GM19238 (cell line): ENCODE data around the gene ZFYVE28.

Experiments used
- DNase-seq: peaks from one replicate; pipeline ENCODE4 v3.0.0; 2011; ENCODE audit warnings: low spot score; ENCODE audit not compliant: insufficient read length

Gene ZFYVE28

GRCh38 chr4:2273221-2273620 lies 145.2 kb downstream of the ZFYVE28 start:
- DNase-seq, result no peak

DNA sequence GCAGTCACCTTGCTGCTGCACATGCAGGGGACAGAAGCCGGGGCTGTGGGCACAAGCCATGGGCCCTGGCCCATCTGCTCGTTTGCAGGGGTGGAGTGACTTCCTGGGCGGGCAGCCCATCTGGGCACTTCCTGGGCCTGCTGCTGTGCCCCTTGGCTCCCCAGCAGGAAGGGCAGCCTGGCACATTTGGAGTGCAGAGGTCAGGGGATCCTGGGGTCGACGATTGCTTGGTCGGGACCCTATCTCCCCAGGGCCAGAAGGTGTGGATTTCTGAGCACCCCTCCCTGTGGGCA lies 145.7 kb downstream of the ZFYVE28 start:
- no peak for DNase-seq

GRCh38 chr4:2272026-2272827 lies 146.2 kb downstream of the ZFYVE28 start:
- DNase-seq, result no peak

DNA sequence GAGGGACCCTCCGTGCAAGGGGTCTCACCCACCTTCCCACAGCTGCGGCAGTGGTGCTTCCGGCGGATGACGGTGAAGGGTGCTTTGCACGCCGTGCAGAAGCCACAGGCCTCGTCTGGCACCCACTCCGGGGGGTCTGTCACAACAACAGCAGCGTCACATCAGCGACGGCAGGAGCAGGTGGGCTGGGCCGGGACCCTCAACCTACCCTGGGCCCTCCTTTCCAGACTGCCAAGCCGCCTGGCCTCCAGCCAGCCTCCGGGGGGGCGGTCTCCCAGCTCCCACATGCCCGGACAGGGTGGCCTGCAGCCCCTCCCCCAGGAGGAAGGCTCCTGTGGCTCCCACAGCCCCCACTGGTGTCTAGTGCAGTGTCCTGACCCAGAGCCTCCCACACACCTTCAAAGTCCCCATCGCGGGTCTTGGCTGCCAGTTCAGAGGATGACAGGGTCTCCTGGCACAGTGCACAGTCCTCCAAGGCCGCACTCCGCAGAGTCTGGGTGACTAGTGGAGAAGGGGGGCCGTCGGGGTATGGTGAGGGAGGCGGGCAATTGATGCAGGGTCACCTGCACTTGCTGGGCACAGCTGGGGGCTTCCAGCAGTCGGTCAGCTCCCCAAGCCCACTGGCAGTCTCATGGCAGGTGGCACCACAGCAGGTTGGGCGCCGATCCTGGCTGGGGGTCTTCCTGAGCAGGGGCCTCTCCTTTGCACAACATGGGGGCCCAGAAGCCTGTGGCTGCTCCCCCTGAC lies 147.0 kb downstream of the ZFYVE28 start:
- DNase-seq, result no peak

- no peak for DNase-seq
These were observed 147.9 kb downstream of the ZFYVE28 start for GRCh38 chr4:2270341-2271165.

DNA sequence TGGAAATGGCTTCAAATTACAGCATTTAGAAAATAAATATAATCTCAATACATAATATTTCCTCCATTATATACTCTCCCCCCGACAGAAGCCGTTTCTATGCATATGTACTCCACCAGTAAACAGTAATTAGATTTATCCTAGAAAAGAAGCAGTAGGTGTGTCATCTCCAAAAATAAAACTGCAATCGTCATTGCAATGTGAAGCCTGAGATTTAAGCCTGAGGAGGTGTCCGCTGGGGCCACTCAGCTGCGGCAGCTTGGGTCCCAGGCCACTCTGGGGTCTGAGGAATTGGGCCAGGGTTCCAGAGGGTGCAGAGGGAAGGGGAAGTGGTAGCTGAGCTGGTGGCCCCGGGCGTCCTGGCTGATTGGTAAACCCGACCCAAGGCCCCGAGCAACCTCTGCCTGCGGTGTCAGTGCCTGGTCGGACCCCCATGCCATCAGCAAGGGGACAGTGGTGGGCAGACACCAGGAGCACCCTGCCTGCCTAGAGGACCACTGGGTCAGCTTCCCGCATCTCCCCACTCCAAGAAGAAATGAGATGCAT lies 148.8 kb downstream of the ZFYVE28 start:
- no peak for DNase-seq

DNA sequence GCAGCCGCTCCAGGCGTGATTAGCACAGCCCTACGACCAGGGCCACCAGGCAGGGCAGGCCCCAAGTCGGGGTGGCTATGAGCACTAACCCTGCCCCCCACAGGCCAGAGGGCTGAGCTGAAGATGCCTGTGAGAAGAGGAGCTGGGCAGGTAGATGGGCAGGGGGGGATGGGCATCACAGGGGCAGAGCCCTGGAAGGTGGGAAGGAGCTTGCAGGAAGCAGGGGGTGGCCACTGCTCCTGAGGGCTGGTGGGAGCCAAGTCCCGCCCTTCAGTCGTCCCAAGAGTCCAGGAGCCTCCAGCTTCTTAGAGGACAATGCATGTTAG lies 149.3 kb downstream of the ZFYVE28 start:
- DNase-seq, result no peak

DNA sequence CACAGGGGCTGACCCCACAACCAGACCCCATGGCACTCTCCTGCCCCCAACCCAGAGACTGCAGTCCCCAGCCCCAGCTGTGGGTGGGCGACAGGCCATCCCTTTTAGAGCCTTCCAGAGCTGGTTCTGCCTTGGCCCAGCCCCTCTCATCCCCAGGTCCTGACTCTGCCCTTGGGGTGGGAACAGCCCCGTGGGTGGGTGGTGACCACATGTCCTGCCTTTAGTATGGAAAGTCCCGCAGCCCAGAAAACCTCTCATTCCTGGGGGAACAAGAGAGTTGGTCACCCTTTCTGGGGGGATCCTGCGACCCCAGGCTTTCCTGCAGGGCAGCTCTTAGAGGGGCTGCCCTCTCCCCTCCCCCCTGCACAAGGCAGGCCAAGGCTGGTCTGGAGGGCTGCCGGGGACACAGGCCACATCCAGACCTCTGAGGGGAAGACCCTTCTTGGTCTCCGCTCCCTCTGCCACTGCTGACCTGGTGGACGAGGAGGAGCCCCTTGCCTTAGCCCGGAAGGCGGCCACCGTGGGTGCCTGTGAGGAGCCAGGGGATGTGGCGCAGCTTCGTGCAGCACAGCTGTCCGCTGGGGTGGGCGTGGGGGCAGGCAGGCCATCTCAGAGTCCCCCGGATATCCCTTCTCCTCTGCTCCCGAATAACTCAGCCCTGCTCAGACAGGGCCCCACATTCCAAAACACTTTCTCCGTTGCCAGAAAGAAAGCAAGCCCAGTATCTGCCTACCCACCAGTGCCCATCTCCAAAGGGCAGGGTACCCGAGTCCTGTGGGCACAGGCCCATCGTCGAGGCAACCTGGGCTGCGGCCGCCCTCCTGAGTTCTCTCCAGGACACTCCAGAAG lies 149.9 kb downstream of the ZFYVE28 start:
- DNase-seq, result no peak

GRCh38 chr4:2267841-2268240 lies 150.6 kb downstream of the ZFYVE28 start:
- no peak for DNase-seq

DNA sequence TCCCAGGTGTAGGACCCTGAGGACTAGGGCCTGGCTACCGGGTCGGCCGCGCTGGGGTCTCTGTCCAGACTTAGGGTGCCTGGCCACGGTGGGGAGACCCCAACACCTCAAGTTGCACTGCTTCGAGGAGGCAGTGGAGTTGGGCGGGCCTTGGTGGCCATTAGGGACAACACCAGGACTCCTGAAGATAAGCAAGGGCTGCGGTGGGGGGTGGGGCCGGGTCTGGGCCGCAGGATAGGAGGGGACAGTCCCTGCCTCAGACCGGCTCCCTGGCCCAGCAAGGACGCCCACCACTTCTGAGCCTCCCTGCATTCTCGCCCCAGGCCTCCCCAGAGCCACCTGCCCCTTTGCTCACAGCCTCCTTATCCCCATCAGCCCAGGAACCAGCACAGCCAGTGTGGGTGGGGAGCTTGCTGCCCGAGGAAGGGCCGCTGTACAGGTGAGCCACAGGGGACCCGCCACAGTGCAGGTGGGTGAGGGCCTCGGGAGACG lies 151.1 kb downstream of the ZFYVE28 start:
- DNase-seq, result no peak

DNA sequence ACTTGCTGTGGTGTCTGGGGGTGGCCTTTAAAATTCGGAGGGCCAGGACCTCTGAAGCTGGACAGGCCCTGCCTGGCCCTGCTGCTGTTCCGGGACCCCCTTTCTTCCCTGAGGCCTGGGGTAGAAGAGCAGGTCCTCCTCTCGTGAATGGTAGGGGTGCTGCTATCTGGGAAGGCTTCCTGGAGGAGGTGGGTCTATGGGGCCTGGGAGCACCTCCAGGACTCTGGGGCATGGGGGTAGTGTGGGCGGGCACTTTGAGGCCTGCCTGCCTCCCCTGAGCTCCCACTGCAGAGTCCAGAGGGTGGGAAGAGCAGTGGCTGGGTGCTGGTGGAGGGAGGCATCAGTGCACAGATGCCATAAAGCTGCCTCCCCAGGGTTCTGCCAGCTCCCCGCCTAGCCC lies 151.6 kb downstream of the ZFYVE28 start:
- DNase-seq, result no peak

GRCh38 chr4:2266181-2266580 lies 152.3 kb downstream of the ZFYVE28 start:
- no peak for DNase-seq

- DNase-seq, result no peak
These were observed 153.0 kb downstream of the ZFYVE28 start for GRCh38 chr4:2265113-2266110.

GRCh38 chr4:2264481-2265041 lies 153.9 kb downstream of the ZFYVE28 start:
- no peak for DNase-seq

GRCh38 chr4:2263926-2264321 lies 154.5 kb downstream of the ZFYVE28 start:
- no peak for DNase-seq

GRCh38 chr4:2262944-2263250 lies 155.5 kb downstream of the ZFYVE28 start:
- no peak for DNase-seq

GRCh38 chr4:2262145-2262943 lies 156.1 kb downstream of the ZFYVE28 start:
- peak; percentile 99 for DNase-seq

GRCh38 chr4:2261853-2262144 lies 156.6 kb downstream of the ZFYVE28 start, which contains the start of gene MXD4:
MXD4 (minus strand) TSS chr4:2262109; CDS start chr4:2261980, 129 bp downstream.
- DNase-seq, result no peak
